ENCODE results near the gene SLAMF1. TPM values are rescaled to one million over a fixed set of nuclear protein-coding genes. Genes with fewer than 3 reads are reported as not detected.

Gene SLAMF1
- total RNA-seq, 2 experiments from 2014 or later = 101 to 112 TPM

Other genes with a start within 250 kb of the SLAMF1 start
- gene VANGL2, start 246.5 kb downstream of the SLAMF1 start, total RNA-seq = under 1 TPM in 1 of 2 experiments, not detected in 1; 0.27 TPM
- 10 to 100 TPM; 55.0 to 55.5 TPM for gene SLAMF6, start 123.8 kb downstream of the SLAMF1 start, total RNA-seq
- 1 to 10 TPM; 8.6 to 9.2 TPM for gene CD84, start 67.5 kb downstream of the SLAMF1 start, total RNA-seq
- 100 to 1,000 TPM; 338 to 340 TPM for gene CD48, start 64.8 kb upstream of the SLAMF1 start, total RNA-seq
- gene SLAMF7, start 92.2 kb upstream of the SLAMF1 start, total RNA-seq = 10 to 100 TPM; 79.9 to 82.2 TPM
- gene LY9, start 149.1 kb upstream of the SLAMF1 start, total RNA-seq = 10 to 100 TPM; 19.5 to 19.6 TPM
- gene CD244, start 215.8 kb upstream of the SLAMF1 start, total RNA-seq = under 1 TPM in 1 of 2 experiments, not detected in 1; 0.15 TPM
- gene ITLN1, start 238.1 kb upstream of the SLAMF1 start, total RNA-seq = not detected

Data from activated naive CD4-positive, alpha-beta T cell treated with anti-CD3 and anti-CD28 coated beads for 36 hours (primary cell).